OCI-LY3 (cell line): ENCODE results near the gene ARIH1.

Source experiments
- H2AFZ ChIP-seq: fragments of 200-600, 300-600 bp; shearing (Covaris generic); 2 replicates; pipeline ENCODE4 v1.6.0; 2014; ENCODE audit warnings: antibody characterized with exemption, low read depth, low read length
- H3K27ac ChIP-seq: fragments of 200-600, 300-600 bp; sonication (generic); 2 replicates; pipeline ENCODE4 v1.5.1; 2014; ENCODE audit warnings: mild to moderate bottlenecking, low read length, moderate library complexity, mixed read lengths
- H3K27me3 ChIP-seq: fragments of 200-600, 300-600 bp; sonication (generic); 2 replicates; pipeline ENCODE4 v1.6.1; 2014; ENCODE audit warnings: low read depth, low read length, mixed read lengths
- H3K36me3 ChIP-seq: fragments of 200-600, 300-600 bp; sonication (generic); replicated peaks from 2 replicates; pipeline ENCODE3; 2014; ENCODE audit warnings: low read depth, low read length, mixed read lengths
- H3K4me1 ChIP-seq: fragments of 300-600, 200-600 bp; sonication (generic); 2 replicates; pipeline ENCODE4 v1.6.1; 2014; ENCODE audit warnings: low read length, mixed read lengths
- H3K4me2 ChIP-seq: fragments of 200-600, 300-600 bp; sonication (generic); 2 replicates; pipeline ENCODE4 v1.6.1; 2014; ENCODE audit warnings: low read length, mixed read lengths
- H3K4me3 ChIP-seq: fragments of 300-600, 200-600 bp; sonication (generic); 2 replicates; pipeline ENCODE4 v1.5.1; 2014; ENCODE audit warnings: antibody characterized with exemption, mild to moderate bottlenecking, low read length, moderate library complexity
- H3K79me2 ChIP-seq: fragments of 300-600, 200-600 bp; shearing (Covaris generic); 2 replicates; pipeline ENCODE4 v1.6.1; 2014; ENCODE audit warnings: mild to moderate bottlenecking, low read length, mixed read lengths
- H3K9ac ChIP-seq: fragments of 300-600, 200-600 bp; shearing (Covaris generic); 2 replicates; pipeline ENCODE4 v1.6.0; 2014; ENCODE audit warnings: mild to moderate bottlenecking, low read length, moderate library complexity
- H3K9me3 ChIP-seq: fragments of 200-600, 300-600 bp; shearing (Covaris generic); 2 replicates; pipeline ENCODE4 v1.6.1; 2014; ENCODE audit warnings: low read length, mixed read lengths; ENCODE audit not compliant: insufficient read depth
- H4K20me1 ChIP-seq: fragments of 200-600, 300-600 bp; sonication (generic); 2 replicates; pipeline ENCODE4 v1.6.1; 2016; ENCODE audit warnings: low read length, mixed read lengths; ENCODE audit not compliant: insufficient read depth
- EZH2phosphoT487 ChIP-seq: fragments of 200-600 bp; shearing (Covaris generic); IDR thresholded peaks from 2 replicates; pipeline ENCODE4 v1.6.1; 2018; ENCODE audit warnings: antibody characterized with exemption, mixed run types, low read depth
- TF ChIP-seq, protein P1 (sequence below): fragments of 200-600, 300-600 bp; sonication (generic); IDR thresholded peaks from 2 replicates; pipeline ENCODE4 v1.5.1; 2014; ENCODE audit warnings: antibody characterized with exemption, low read length, low read depth

The ARIH1 gene

DNA sequence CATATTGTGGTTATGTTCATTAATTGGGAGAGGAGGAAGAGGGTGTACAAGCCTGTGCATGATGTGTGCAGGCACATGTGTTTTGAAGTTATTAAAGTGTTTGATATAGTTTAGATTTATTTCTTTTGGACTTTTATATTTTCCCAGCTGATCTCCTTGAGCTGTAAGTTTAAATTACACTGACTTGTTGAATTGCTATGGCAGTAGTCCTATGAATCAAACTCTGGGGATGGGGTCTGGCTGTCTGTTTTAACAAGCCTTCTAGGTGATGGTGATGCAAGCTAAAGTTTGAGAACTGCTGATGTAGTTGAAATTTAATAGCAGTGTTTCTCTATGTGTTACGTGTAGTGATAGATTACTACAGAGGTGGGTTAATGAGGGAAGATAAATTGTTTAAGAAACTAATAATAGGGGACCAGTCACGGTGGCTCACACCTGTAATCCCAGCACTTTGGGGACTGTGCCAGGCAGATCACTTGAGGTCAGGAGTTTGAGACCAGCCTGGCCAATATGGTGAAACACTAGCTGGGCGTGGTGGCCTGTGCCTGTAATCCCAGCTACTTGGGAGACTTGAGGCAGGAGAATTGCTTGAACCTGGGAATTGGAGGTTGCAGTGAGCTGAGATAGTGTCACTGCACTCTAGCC is 7.0 kb downstream of the ARIH1 start:
- no peak overlapping the region for H3K4me2 ChIP-seq
- peaks cover 79% of the 10 kb centered on the region for H4K20me1 ChIP-seq
- H3K9me3 ChIP-seq, result no peaks in the 10 kb centered on the region
- H3K79me2 ChIP-seq, result peaks cover 100% of the 10 kb centered on the region
- no peak overlapping the region for H3K27ac ChIP-seq
- H2AFZ ChIP-seq, result no peak overlapping the region
- TF ChIP-seq EZH2phosphoT487, result no peak
- TF ChIP-seq, protein P1, sequence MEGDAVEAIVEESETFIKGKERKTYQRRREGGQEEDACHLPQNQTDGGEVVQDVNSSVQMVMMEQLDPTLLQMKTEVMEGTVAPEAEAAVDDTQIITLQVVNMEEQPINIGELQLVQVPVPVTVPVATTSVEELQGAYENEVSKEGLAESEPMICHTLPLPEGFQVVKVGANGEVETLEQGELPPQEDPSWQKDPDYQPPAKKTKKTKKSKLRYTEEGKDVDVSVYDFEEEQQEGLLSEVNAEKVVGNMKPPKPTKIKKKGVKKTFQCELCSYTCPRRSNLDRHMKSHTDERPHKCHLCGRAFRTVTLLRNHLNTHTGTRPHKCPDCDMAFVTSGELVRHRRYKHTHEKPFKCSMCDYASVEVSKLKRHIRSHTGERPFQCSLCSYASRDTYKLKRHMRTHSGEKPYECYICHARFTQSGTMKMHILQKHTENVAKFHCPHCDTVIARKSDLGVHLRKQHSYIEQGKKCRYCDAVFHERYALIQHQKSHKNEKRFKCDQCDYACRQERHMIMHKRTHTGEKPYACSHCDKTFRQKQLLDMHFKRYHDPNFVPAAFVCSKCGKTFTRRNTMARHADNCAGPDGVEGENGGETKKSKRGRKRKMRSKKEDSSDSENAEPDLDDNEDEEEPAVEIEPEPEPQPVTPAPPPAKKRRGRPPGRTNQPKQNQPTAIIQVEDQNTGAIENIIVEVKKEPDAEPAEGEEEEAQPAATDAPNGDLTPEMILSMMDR, result no peak
- H3K27me3 ChIP-seq, result no peaks in the 10 kb centered on the region
- H3K4me3 ChIP-seq, result no peak overlapping the region
- peaks cover 10% of the 10 kb centered on the region; the same call in 1 of the 2 replicates for H3K4me1 ChIP-seq
- no peak overlapping the region for H3K9ac ChIP-seq
- peaks cover 49% of the 10 kb centered on the region for H3K36me3 ChIP-seq

DNA sequence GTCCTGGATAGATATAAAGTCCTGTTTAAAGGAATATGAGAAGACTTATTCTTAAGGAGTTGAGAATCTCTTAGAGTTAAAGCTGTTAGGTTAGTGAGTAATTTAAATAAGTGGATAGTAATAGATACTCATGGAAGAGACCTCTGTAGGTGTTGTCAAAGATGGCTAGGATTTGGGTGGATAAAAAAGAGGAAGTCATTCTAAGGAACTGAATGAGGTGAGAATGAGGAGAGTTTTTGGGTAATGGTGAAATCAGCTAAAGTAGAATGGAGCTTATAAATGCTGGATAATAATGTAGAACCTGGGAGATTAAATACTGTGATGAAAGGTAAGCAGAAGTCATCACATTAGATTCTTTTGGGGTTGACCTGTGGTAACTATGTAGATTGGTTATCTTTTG is 8.1 kb downstream of the ARIH1 start:
- Histone ChIP-seq H3K27ac (no peak overlapping the region), H4K20me1 (peaks cover 75% of the 10 kb centered on the region), H3K36me3 (peaks cover 43% of the 10 kb centered on the region), H3K9me3 (no peaks in the 10 kb centered on the region), H3K4me2 (no peak overlapping the region), H2AFZ (no peak overlapping the region), H3K4me1 (no peaks in the 10 kb centered on the region), H3K79me2 (peaks cover 100% of the 10 kb centered on the region), H3K4me3 (no peak overlapping the region), H3K9ac (no peak overlapping the region), H3K27me3 (no peaks in the 10 kb centered on the region)
- TF ChIP-seq, protein P1, result no peak
- TF ChIP-seq EZH2phosphoT487, result no peak

DNA sequence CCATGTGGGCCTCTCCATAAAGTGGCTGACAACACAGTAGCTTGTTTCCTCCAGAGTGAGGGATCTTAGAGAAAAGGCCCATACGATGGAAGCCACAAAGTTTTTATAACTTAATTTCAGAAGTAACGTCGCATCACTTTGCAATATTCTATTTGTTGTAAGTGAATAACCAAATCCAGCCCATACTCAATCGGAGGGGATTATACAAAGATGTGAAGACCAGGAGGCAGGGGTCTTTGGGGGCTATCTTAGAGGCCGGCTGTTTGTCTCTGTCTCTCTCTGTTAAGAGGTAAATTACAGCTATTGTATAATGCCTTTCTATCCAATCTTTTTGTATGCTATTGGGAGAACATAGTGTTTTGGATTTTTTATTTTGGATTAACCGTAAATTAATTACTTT is 9.1 kb downstream of the ARIH1 start:
- Histone ChIP-seq H4K20me1 (peaks cover 77% of the 10 kb centered on the region), H3K4me2 (no peak overlapping the region), H3K79me2 (peaks cover 100% of the 10 kb centered on the region), H3K36me3 (peaks cover 35% of the 10 kb centered on the region), H2AFZ (no peak overlapping the region), H3K9me3 (no peaks in the 10 kb centered on the region), H3K4me3 (no peak overlapping the region), H3K27ac (no peak overlapping the region), H3K9ac (no peak overlapping the region), H3K27me3 (no peaks in the 10 kb centered on the region), H3K4me1 (no peaks in the 10 kb centered on the region)
- TF ChIP-seq, protein P1, result no peak
- TF ChIP-seq EZH2phosphoT487, result no peak

DNA sequence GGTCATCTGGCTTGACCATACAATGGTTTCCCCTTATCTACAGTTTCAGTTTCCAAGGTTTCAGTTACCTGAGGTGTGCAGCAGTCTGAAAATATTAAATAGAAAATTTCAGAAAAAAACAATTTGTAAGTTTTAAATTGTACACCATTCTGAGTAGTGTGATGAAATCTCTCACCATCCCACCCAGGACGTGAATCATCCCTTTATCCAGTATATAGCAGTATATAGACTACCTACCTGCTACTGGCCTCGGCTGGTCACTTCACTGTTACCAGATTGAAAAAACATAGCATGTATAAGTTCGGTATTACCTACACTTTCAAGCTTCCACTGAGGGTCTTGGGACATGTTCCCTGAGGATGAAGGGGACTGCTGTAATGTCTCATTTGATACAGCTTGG is 12.0 kb downstream of the ARIH1 start:
- no peak overlapping the region for H3K4me2 ChIP-seq
- H3K79me2 ChIP-seq, result peaks cover 100% of the 10 kb centered on the region
- no peak overlapping the region for H3K27ac ChIP-seq
- H3K4me3 ChIP-seq, result no peak overlapping the region
- no peak overlapping the region for H3K9ac ChIP-seq
- no peaks in the 10 kb centered on the region for H3K4me1 ChIP-seq
- peaks cover 89% of the 10 kb centered on the region for H4K20me1 ChIP-seq
- peaks cover 29% of the 10 kb centered on the region for H3K36me3 ChIP-seq
- H3K27me3 ChIP-seq, result no peaks in the 10 kb centered on the region
- no peak overlapping the region for H2AFZ ChIP-seq
- no peaks in the 10 kb centered on the region for H3K9me3 ChIP-seq
- no peak for TF ChIP-seq EZH2phosphoT487
- TF ChIP-seq, protein P1, result no peak
